Esophagus muscularis mucosa (tissue), 4 donors: ENCODE data around the gene CYP27A1.

Source experiments
- CTCF ChIP-seq, 3 experiments: fragments of 200-600 bp in 2 of 3; fragments of 450-650 bp in 1 of 3; sonication (generic) in 2 of 3; IDR thresholded peaks; one replicate each; pipeline ENCODE4 v1.5.1; 2017 to 2019; ENCODE audit warnings: antibody characterized with exemption in 3 of 3, mild to moderate bottlenecking in 2 of 3, moderate library complexity in 1 of 3
- EP300 ChIP-seq: sonication (generic); formaldehyde crosslinking; IDR thresholded peaks from one replicate; pipeline ENCODE4 v1.6.1; 2017; ENCODE audit warnings: antibody characterized with exemption
- POLR2A ChIP-seq: fragments of 450-650 bp; IDR thresholded peaks from one replicate; pipeline ENCODE4 v1.6.1; 2017; ENCODE audit warnings: antibody characterized with exemption, moderate library complexity, mild to moderate bottlenecking, low read depth

GRCh38 chr2:218734190-218734975 is 47.6 kb upstream of the CYP27A1 start:
- TF ChIP-seq CTCF (IDR thresholded peaks at IDR 0.05) = no peak
- TF ChIP-seq EP300 = no peak
- no peak for TF ChIP-seq POLR2A
